ENCODE data around the gene AADACL4.

AADACL4 gene

DNA sequence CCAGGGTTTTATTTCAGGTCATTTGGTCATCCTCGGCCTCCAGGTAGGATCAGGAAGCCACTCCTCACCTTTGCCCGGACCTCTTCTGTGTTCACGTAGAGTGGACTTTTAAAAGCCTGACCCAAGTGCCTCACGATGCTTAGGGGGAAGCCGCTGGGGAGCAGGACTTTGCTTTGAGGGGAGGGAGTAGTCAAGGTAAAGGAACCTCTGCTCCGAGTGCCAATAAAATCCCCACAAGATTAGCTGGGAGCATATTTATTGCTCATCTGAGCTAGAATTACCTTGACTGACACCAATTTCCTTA is 25.3 kb upstream of the AADACL4 start:
- Histone ChIP-seq H3K4me3 (ENCODE audit: low read depth in 1 of 2, low read length in 2 of 2) (peak overlapping the region; percentile 27 to 60; a peak in 3 of 4 replicates), H3K4me2 (ENCODE audit: insufficient read depth, low read length) (peak overlapping the region; percentile 68), H3K9ac (ENCODE audit: low read depth, low read length) (peak overlapping the region; percentile 65), H3K79me2 (ENCODE audit: insufficient read depth, low read length) (peaks cover 37% of the 10 kb centered on the region), H3K27ac (ENCODE audit: low read length) (peak overlapping the region; percentile 90), H3K27me3 (ENCODE audit: insufficient read depth, low read length, poor library complexity) (peaks cover 5% of the 10 kb centered on the region), H3K9me3 (ENCODE audit: insufficient read depth, low read length, severe bottlenecking) (no peaks in the 10 kb centered on the region), H2AFZ (ENCODE audit: low read depth, low read length) (peak overlapping the region; percentile 64), H3K4me1 (ENCODE audit: insufficient read depth, low read length) (peaks cover 73% of the 10 kb centered on the region), H3K36me3 (ENCODE audit: insufficient read depth, low read length) (peaks cover 3% of the 10 kb centered on the region; the same call in 1 of the 2 replicates), H4K20me1 (ENCODE audit: insufficient read depth, low read length) (peaks cover 16% of the 10 kb centered on the region)
- no peak for DNase-seq
- no peak for TF ChIP-seq EZH2 (IDR thresholded peaks at IDR 0.05; ENCODE audit: borderline replicate concordance, low read depth, low read length, severe bottlenecking)
- TF ChIP-seq, protein P1, sequence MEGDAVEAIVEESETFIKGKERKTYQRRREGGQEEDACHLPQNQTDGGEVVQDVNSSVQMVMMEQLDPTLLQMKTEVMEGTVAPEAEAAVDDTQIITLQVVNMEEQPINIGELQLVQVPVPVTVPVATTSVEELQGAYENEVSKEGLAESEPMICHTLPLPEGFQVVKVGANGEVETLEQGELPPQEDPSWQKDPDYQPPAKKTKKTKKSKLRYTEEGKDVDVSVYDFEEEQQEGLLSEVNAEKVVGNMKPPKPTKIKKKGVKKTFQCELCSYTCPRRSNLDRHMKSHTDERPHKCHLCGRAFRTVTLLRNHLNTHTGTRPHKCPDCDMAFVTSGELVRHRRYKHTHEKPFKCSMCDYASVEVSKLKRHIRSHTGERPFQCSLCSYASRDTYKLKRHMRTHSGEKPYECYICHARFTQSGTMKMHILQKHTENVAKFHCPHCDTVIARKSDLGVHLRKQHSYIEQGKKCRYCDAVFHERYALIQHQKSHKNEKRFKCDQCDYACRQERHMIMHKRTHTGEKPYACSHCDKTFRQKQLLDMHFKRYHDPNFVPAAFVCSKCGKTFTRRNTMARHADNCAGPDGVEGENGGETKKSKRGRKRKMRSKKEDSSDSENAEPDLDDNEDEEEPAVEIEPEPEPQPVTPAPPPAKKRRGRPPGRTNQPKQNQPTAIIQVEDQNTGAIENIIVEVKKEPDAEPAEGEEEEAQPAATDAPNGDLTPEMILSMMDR (IDR thresholded peaks at IDR 0.05; ENCODE audit: borderline replicate concordance, extremely low read depth, low read length, poor library complexity, severe bottlenecking), result no peak
- 0 out of 3 replicates have a peak, but pooled peaks have one; percentile 0 for ATAC-seq (ENCODE audit: insufficient read depth, low read depth)

DNA sequence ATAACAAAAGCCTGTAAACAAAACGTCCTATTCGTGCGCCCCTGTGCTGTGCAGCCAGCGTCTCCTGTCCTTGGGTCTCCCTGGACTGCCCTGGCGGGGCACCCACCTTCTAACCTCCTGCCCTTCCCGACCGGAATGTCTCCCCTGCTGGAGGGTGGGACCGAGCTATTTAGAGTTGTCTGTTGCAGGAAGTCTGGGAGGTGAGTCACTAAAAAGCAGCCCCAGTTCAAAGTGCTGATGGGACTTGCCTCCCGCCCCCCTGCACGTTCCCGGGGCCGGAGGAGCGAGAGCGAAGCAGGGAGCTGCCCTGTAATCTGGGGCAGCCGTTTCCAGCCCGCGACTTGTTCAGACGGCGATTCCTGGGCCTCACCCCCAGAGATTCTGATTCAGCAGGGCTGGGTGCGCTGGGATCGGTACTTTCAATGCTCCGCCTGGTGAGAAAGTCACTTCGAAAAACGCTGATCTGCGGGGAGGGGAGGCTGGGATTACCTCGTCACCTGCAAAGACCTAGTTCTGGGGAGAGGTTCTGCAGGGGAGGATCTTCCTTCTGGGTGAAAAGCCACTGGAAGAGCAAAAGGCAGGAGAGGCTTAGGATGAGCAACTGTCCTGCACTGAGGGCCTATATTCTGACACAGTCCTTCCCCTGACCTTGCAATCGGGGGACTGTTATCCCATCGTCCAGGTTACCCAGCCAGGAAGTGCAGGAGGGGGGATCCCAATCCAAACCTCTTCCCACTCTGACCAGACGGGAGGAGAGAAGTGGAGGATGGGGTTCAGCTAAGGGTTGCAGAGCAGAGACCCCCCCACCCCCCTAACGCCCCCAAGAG is 24.7 kb upstream of the AADACL4 start:
- peak overlapping the region; percentile 68 for H3K4me2 ChIP-seq (ENCODE audit: insufficient read depth, low read length)
- H4K20me1 ChIP-seq (ENCODE audit: insufficient read depth, low read length), result peaks cover 13% of the 10 kb centered on the region
- peak; percentile 49 for ATAC-seq (ENCODE audit: insufficient read depth, low read depth)
- peak overlapping the region; percentile 65 for H3K9ac ChIP-seq (ENCODE audit: low read depth, low read length)
- peaks cover 5% of the 10 kb centered on the region for H3K27me3 ChIP-seq (ENCODE audit: insufficient read depth, low read length, poor library complexity)
- peak overlapping the region; percentile 90 for H3K27ac ChIP-seq (ENCODE audit: low read length)
- H3K4me1 ChIP-seq (ENCODE audit: insufficient read depth, low read length), result peaks cover 67% of the 10 kb centered on the region
- H3K79me2 ChIP-seq (ENCODE audit: insufficient read depth, low read length), result peaks cover 33% of the 10 kb centered on the region
- DNase-seq, result peak; percentile 74
- H3K36me3 ChIP-seq (ENCODE audit: insufficient read depth, low read length), result no peaks in the 10 kb centered on the region; the same call in 1 of the 2 replicates
- TF ChIP-seq, protein P1 (IDR thresholded peaks at IDR 0.05; ENCODE audit: borderline replicate concordance, extremely low read depth, low read length, poor library complexity, severe bottlenecking), result no peak
- no peak for TF ChIP-seq EZH2 (IDR thresholded peaks at IDR 0.05; ENCODE audit: borderline replicate concordance, low read depth, low read length, severe bottlenecking)
- no peaks in the 10 kb centered on the region for H3K9me3 ChIP-seq (ENCODE audit: insufficient read depth, low read length, severe bottlenecking)
- peak overlapping the region; percentile 27 to 60; a peak in 3 of 4 replicates for H3K4me3 ChIP-seq (ENCODE audit: low read depth in 1 of 2, low read length in 2 of 2)
- peak overlapping the region; percentile 64 for H2AFZ ChIP-seq (ENCODE audit: low read depth, low read length)

DNA sequence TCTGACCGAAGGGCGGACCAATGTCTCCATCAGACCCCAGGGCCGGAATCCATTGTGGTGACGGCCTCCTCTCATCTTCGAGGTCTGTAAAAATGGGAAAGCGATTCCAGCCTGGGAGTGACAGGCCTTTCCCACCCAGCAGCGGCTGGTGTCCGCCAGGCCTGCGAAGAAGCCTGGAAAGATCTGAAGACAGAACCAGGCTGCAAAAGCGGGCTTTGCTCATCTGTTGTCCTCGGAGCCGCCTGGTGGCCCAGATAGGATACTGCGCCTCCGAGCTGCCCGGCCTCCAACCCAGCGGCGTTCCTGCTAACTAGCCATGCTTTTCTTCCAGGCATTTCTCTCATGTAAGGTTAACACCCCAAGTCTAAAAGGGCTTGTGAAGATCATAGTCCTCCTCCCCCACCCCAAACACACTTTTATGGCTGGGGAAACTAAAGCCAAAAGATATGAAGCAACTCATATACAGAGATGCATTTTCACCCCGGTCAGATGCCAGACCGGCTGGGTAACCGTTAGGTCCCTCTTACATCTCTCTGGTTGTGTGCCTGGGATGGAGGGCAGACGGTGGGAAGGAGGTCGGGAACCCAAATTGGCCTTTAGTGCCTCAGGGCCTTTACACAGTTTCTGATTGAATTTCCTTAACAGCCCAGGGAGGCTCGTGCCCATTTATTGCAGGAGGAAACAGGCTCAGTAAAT is 23.9 kb upstream of the AADACL4 start:
- DNase-seq (peak; percentile 81), ATAC-seq (ENCODE audit: insufficient read depth, low read depth) (peak; percentile 43)
- peaks cover 8% of the 10 kb centered on the region; the same call in 1 of the 2 replicates for H4K20me1 ChIP-seq (ENCODE audit: insufficient read depth, low read length)
- H3K4me1 ChIP-seq (ENCODE audit: insufficient read depth, low read length), result peaks cover 60% of the 10 kb centered on the region
- TF ChIP-seq, protein P1 (IDR thresholded peaks at IDR 0.05; ENCODE audit: borderline replicate concordance, extremely low read depth, low read length, poor library complexity, severe bottlenecking), result peak; percentile 97
- TF ChIP-seq EZH2 (IDR thresholded peaks at IDR 0.05; ENCODE audit: borderline replicate concordance, low read depth, low read length, severe bottlenecking), result no peak
- no peaks in the 10 kb centered on the region; the same call in 1 of the 2 replicates for H3K36me3 ChIP-seq (ENCODE audit: insufficient read depth, low read length)
- peaks cover 26% of the 10 kb centered on the region for H3K79me2 ChIP-seq (ENCODE audit: insufficient read depth, low read length)
- peak overlapping the region; percentile 90 for H3K27ac ChIP-seq (ENCODE audit: low read length)
- H3K9ac ChIP-seq (ENCODE audit: low read depth, low read length), result peak overlapping the region; percentile 65
- no peak overlapping the region for H2AFZ ChIP-seq (ENCODE audit: low read depth, low read length)
- no peaks in the 10 kb centered on the region for H3K9me3 ChIP-seq (ENCODE audit: insufficient read depth, low read length, severe bottlenecking)
- peaks cover 5% of the 10 kb centered on the region for H3K27me3 ChIP-seq (ENCODE audit: insufficient read depth, low read length, poor library complexity)
- peak overlapping the region in 1 of 2 experiments; percentile 60; a peak in 2 of 4 replicates for H3K4me3 ChIP-seq (ENCODE audit: low read depth in 1 of 2, low read length in 2 of 2)
- peak overlapping the region; percentile 68 for H3K4me2 ChIP-seq (ENCODE audit: insufficient read depth, low read length)
